Stimulated activated CD4-positive, alpha-beta T cell treated with anti-CD3 and anti-CD28 coated beads, Interleukin-15, amount 100 ng/mL, for 24 hours (primary cell): ENCODE results near the gene KCNJ5.
"Not testable (repeated sequence)": the region's sequence is repeated elsewhere in the genome, so short reads cannot be mapped to it uniquely, and the experiment has no call there.

Source experiments
- DNase-seq: peaks from one replicate; pipeline ENCODE4 v3.0.0-alpha.2; 2020

The KCNJ5 gene

GRCh38 chr11:128915149-128915521 is 24.0 kb downstream of the KCNJ5 start:
- no peak for DNase-seq

GRCh38 chr11:128916037-128916572 is 24.9 kb downstream of the KCNJ5 start:
- no peak for DNase-seq

DNA sequence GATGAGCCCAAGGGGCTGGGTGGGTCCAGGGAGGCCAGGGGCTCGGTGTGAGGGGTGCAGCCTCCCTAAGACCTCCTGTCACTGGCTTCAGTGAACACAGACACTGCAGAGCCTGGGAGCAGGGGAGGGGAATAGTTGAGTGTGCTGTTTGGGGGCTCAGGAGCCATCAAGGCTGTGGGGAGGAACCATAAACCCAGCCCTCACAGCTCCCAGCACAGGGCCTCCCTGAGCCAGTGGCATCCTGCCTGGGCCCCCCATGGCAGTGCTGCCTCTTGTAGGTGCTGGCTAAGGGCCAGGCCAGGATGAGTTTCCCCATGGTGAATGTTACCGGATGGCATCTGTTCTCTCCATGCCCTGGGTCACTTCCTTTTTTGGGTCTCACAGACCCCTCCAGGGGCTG is 25.5 kb downstream of the KCNJ5 start:
- DNase-seq, result no peak

GRCh38 chr11:128917144-128917724 is 26.1 kb downstream of the KCNJ5 start:
- no peak for DNase-seq

DNA sequence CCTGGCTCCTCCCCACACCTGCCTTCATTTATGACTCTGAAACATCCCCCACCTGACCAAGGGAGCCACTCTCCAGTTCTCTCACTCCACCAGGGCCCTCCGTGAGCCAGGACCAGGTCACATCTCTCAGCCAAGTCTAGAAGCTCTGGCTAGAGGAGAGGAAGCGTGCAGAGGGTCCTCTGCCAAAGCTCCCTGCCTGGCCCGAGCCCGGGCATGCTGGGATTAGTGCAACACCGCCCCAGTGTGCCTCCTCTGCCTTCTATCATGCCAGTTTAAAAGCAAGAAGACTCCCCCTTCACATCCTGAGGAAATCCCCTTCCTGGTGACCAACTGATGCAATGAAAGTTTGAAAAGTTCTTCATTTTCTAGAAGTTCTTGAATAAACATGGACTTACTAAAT is 28.1 kb downstream of the KCNJ5 start:
- DNase-seq, result no peak

GRCh38 chr11:128919635-128920034 is 28.5 kb downstream of the KCNJ5 start:
- not testable (repeated sequence) for DNase-seq

DNA sequence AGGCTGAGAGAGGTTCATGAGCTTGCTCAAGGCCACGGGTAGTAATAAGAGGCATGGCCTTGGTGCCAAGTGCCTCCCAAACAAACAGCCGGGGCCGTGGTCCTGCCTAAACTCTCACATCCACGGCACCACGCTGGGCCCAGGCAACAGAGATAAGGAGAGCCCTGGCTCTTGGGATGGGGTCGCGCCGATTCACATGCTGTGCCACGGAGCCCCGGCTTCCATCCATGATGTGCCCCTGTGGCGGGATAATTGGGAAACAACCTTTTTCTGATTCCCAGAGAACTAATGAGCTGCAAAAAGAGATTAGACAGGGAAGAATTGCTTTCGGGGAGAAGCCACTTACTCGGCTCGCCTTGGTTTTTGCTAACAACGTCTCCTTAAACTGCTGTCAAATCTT is 29.5 kb downstream of the KCNJ5 start:
- no peak for DNase-seq

DNA sequence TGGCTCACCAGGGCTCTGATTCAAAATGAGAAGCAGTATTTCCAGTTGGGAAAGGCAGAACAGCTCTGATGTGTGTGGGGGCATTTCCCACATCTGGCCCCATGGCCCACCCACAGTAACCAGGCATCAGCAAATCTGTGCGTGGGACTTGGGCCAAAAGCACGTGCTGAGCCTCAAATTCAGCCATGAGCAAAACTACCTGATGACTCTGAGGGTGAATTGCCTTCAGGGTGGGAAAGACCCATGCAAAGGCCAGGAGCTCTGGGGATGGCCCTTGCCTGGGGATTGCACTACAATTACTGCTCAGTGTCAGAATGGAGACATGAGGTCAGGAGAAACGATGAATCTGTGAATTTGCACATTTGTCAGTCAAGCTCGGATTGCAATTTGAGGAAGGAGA is 30.6 kb downstream of the KCNJ5 start:
- DNase-seq, result no peak

DNA sequence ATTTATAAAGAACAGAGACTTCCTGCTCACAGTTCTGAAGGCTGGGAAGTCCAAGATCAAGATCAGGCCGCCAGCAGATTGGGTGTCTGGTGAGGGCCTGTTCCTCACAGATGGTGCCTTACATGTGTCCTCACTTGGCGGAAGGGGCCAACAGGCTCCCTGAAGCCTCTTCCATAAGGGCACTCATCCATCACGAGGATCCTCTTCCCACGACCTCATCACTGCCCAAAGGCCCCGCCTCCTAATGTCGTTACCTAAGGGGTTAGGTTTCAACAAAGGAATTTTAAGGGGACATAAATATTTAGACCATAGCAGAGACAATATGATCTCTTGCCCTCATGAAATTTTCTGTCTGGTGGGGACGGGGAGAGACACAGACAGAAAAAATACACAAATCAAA is 32.9 kb downstream of the KCNJ5 start:
- no peak for DNase-seq

DNA sequence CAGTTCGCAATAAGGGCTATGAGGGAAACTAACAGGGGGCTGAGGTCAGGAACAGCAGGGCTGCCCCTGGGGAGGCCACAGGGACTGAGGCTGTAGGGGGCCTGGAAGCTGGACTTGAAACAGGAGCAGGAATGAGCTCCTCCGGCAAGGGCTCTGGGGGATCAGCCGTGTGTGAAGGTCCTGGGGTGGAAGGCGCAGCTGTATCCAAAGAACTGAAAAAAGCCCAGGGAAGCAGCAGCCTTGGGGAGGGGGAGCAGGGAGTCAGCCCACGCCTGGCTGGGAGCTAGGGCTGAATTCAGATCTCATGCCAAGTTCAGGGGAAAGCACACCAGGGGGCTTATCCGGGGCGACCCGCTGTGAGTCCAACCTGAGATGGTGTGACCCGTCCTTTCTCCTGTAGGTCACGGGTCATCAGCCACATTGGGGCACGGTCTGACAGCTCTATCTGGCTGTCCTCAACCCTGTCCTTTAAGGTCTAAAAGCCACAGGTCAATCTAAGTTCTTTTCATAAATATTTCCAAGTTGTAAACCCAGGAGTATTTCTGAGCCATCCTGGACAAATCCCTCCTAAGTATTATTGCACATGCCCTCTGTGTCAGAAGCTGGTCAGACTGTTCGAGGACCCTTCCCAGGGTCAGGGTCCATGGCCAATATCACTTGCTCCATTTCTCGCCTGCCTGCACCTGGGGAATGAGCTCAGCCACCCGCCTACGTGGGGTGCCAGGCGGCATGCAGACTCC is 33.5 kb downstream of the KCNJ5 start:
- no peak for DNase-seq

DNA sequence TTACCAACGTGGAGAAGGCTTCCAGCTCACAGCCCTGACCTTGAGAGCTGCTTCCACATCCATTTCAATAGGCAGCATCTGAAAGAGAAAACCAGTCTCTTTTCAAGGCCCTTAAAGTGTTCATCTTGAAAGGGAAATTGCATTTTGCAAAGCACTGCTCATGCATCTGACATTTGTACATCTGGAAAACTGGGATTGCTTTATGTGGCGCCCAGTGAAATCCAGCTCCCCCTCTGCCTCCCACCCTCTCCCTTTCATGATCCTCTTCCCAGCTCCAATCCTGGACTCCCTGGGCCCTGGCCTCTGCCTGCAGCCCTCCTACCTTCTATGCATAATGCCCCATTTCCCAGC is 34.1 kb downstream of the KCNJ5 start:
- no peak for DNase-seq

DNA sequence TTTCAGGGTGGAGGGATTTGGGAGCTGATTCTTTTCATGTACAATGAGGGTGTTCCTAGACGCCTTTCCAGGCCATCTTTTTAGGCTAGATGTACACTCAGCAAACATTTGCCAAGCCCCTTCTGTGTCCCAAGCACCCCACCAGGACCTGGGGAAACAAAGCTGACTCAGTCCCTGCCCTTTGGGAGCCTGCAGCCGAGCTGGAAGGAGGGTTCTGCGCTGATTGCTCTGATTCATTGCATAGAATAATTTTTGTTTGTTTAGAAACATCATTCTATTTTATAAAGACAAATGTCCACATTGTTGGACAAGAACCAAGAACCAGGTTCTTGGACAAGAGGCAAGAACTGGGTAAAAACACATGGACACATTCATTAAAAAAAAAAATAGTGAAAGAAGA is 34.8 kb downstream of the KCNJ5 start:
- no peak for DNase-seq

DNA sequence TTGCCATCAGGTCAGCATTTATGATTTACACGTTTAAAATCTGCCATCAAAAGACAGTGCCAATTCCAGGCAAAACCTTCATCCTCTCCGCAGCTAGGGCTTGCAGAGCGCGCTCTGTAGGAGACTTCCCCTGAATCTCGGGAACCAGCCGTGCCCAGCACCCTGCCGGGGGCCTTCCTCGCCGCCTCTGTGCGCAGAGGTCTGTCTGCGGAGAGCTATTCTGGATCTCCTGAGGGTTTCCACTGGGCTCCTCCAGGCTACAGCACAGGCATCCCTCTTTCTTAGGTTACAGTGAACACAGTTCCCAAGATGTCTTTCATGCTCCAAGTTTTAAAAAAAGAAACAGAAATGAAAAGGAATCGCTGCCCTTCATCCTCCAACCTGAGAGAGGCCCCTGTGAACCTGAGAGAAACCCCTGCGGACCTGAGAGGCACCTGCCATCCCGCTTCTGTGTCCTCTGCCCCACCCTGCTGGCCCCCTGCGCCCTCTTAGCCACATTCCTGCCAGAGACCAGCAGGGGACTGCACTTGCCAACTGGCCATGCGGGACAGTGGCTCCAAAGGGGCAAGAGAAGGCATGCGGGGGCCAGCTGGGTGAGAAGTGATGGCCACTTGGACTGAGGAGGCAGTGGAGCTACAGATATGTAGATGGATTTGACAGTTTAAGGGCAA is 35.4 kb downstream of the KCNJ5 start:
- no peak for DNase-seq

GRCh38 chr11:128927108-128927461 is 35.9 kb downstream of the KCNJ5 start:
- DNase-seq, result no peak

- DNase-seq, result no peak
Observed at GRCh38 chr11:128927683-128928336, 36.7 kb downstream of the KCNJ5 start.

DNA sequence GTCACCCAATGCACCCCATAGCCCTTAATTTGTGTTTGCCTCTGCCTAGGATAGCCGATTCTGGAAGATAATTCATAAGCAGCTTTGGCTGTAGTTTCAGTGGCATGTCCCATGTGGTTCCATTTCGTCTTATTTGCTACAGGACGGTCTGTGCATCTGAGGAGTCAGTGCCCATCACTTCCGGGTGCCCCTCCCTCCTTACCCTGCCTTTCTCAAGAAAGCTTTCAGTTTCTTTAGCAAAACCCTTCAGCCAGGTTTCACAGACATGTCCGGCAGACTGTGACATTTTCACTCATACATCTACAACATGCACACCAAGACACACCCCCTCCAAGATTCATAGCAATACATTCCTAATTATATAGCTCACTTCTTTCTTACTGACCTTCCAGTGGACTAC is 37.2 kb downstream of the KCNJ5 start:
- no peak for DNase-seq

GRCh38 chr11:128929468-128929867 is 38.3 kb downstream of the KCNJ5 start:
- DNase-seq, result peak; percentile 16

DNA sequence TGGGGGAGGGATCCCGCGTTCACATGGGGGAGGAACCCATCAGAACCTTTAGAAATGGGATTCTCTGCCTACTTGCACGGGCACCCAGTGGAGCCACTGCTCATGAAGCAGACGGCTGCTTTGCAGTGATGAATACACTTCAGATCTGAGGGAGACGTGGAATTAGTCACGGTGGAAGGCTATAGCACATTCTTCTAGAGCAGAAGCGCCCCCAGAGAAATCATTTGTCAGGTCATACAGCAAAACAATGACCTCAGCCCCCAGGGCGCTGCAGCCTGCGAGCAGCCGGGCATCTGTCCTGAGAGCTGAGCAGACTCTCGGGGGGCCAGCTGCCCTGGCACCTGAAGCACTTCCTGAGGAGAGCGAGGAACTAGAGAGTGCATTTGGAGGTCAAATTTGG is 38.8 kb downstream of the KCNJ5 start:
- no peak for DNase-seq

GRCh38 chr11:128931066-128931465 is 39.9 kb downstream of the KCNJ5 start:
- DNase-seq, result no peak

- no peak for DNase-seq
Observed at GRCh38 chr11:128931668-128932067, 40.5 kb downstream of the KCNJ5 start.

GRCh38 chr11:128933481-128934178 is 42.5 kb downstream of the KCNJ5 start:
- DNase-seq, result no peak

- no peak for DNase-seq
Observed at GRCh38 chr11:128934351-128934750, 43.2 kb downstream of the KCNJ5 start.

DNA sequence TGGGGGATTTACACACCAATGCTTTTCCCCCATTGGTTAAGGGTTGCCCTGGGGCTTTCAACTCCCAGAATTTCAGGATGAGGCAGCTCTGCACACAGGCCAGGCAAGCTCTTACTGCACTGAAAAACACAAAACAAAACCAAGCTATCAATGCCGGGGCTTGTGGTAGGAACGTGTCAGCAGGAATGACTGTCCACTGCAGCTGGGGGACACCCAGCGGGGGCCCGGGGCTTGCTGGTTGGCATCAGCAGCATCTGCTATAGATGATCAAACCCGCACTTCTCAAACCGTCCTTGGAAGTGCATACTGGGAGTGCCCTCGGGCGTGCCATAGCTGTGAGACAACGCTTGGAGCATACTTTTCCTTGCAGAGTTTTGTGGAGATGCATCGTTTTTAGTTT is 43.8 kb downstream of the KCNJ5 start:
- DNase-seq, result no peak
